GM18858 (cell line): ENCODE results near the gene SIRT2.

Source experiments
- ATAC-seq: cut with Tn5 transposase; IDR thresholded peaks from one replicate; pipeline ENCODE4 v1.9.1; 2021; ENCODE audit not compliant: unreplicated experiment

Gene SIRT2

GRCh38 chr19:38920602-38921419 lies 21.4 kb upstream of the SIRT2 start:
- no peak for ATAC-seq

- ATAC-seq: no peak
Measured at GRCh38 chr19:38919837-38920601, 20.6 kb upstream of the SIRT2 start.

GRCh38 chr19:38918526-38918925 lies 19.1 kb upstream of the SIRT2 start:
- ATAC-seq: no peak

- ATAC-seq: no peak
Measured at GRCh38 chr19:38917921-38918491, 18.6 kb upstream of the SIRT2 start.

- no peak for ATAC-seq
Measured at GRCh38 chr19:38917516-38917915, 18.1 kb upstream of the SIRT2 start.

- ATAC-seq: no peak
Measured at GRCh38 chr19:38915329-38916321, 16.2 kb upstream of the SIRT2 start.

- ATAC-seq: no peak
Measured at GRCh38 chr19:38913958-38914357, 14.5 kb upstream of the SIRT2 start.

GRCh38 chr19:38912600-38913514 lies 13.4 kb upstream of the SIRT2 start:
- no peak for ATAC-seq

GRCh38 chr19:38911388-38912001 lies 12.1 kb upstream of the SIRT2 start:
- ATAC-seq: no peak

GRCh38 chr19:38910488-38910887 lies 11.1 kb upstream of the SIRT2 start:
- no peak for ATAC-seq

GRCh38 chr19:38908911-38909310 lies 9.5 kb upstream of the SIRT2 start:
- no peak for ATAC-seq

- ATAC-seq: no peak
Measured at GRCh38 chr19:38907670-38908069, 8.3 kb upstream of the SIRT2 start.

GRCh38 chr19:38907227-38907626 lies 7.8 kb upstream of the SIRT2 start:
- no peak for ATAC-seq

GRCh38 chr19:38905620-38906019 lies 6.2 kb upstream of the SIRT2 start:
- no peak for ATAC-seq

- no peak for ATAC-seq
Measured at GRCh38 chr19:38904581-38905539, 5.4 kb upstream of the SIRT2 start.

- ATAC-seq: no peak
Measured at GRCh38 chr19:38901683-38902082, 2.3 kb upstream of the SIRT2 start.

GRCh38 chr19:38900743-38901190 lies 1.3 kb upstream of the SIRT2 start:
- ATAC-seq: no peak

- no peak for ATAC-seq
Measured at GRCh38 chr19:38900202-38900629, 798 bp upstream of the SIRT2 start.
